ENCODE measurements around the gene C19orf38.

DNA sequence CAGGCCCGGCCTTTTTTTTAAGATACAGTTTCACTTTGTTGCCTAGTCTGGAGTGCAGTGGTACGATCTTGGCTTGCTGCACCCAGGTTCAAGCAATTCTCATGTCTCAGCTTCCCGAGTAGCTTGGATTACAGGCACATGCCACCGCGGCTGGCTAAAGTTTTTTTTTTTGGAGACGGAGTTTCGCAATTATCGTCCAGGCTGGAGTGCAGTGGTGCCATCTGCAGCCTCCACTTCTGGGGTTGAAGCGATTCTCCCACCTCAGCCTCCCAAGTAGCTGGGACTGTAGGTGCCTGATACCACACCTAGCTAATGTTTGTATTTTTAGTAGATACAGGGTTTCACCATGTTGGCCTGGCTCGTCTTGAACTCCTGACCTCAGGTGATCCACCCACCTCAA, 18.3 kb downstream of the C19orf38 start:
- TF ChIP-seq EP300 (IDR thresholded peaks at IDR 0.05) (no peak), POLR2A (IDR thresholded peaks at IDR 0.05) (no peak)
- TF ChIP-seq, protein P1, sequence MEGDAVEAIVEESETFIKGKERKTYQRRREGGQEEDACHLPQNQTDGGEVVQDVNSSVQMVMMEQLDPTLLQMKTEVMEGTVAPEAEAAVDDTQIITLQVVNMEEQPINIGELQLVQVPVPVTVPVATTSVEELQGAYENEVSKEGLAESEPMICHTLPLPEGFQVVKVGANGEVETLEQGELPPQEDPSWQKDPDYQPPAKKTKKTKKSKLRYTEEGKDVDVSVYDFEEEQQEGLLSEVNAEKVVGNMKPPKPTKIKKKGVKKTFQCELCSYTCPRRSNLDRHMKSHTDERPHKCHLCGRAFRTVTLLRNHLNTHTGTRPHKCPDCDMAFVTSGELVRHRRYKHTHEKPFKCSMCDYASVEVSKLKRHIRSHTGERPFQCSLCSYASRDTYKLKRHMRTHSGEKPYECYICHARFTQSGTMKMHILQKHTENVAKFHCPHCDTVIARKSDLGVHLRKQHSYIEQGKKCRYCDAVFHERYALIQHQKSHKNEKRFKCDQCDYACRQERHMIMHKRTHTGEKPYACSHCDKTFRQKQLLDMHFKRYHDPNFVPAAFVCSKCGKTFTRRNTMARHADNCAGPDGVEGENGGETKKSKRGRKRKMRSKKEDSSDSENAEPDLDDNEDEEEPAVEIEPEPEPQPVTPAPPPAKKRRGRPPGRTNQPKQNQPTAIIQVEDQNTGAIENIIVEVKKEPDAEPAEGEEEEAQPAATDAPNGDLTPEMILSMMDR (IDR thresholded peaks at IDR 0.05), result no peak
